Ishikawa (cell line): ENCODE data around the gene PROM1.

Experiments
- CEBPB ChIP-seq: IDR thresholded peaks from 2 replicates; pipeline ENCODE4 v1.6.1; 2012
- CREB1 ChIP-seq: IDR thresholded peaks from 2 replicates; pipeline ENCODE4 v1.6.1; 2012; ENCODE audit warnings: low read depth
- EGR1 ChIP-seq: IDR thresholded peaks from 2 replicates; pipeline ENCODE4 v1.6.1; 2012
- EP300 ChIP-seq: IDR thresholded peaks from 2 replicates; pipeline ENCODE4 v1.6.1; 2012; ENCODE audit warnings: borderline replicate concordance
- FOXM1 ChIP-seq: IDR thresholded peaks from 2 replicates; pipeline ENCODE4 v1.6.1; 2012; ENCODE audit warnings: low read depth, borderline replicate concordance
- NFIC ChIP-seq: IDR thresholded peaks from 2 replicates; pipeline ENCODE4 v1.6.1; 2012
- RAD21 ChIP-seq: IDR thresholded peaks from 2 replicates; pipeline ENCODE4 v1.6.1; 2012; ENCODE audit warnings: low read depth
- TAF1 ChIP-seq: IDR thresholded peaks from 2 replicates; pipeline ENCODE4 v1.6.1; 2012; ENCODE audit warnings: low read depth, mild to moderate bottlenecking
- TCF12 ChIP-seq: IDR thresholded peaks from 2 replicates; pipeline ENCODE4 v1.6.1; 2012; ENCODE audit warnings: low read depth
- TEAD4 ChIP-seq: IDR thresholded peaks from 2 replicates; pipeline ENCODE4 v1.6.1; 2012
- YY1 ChIP-seq: IDR thresholded peaks from 2 replicates; pipeline ENCODE4 v1.6.1; 2012; ENCODE audit warnings: low read depth
- ZBTB7A ChIP-seq: IDR thresholded peaks from 2 replicates; pipeline ENCODE4 v1.6.1; 2012; ENCODE audit warnings: low read depth
- TF ChIP-seq, protein P1 (sequence below): IDR thresholded peaks from 2 replicates; pipeline ENCODE4 v1.6.1; 2012; ENCODE audit warnings: low read depth, mild to moderate bottlenecking
- TF ChIP-seq, protein P2 (sequence below): IDR thresholded peaks from 2 replicates; pipeline ENCODE4 v1.6.1; 2012
- TF ChIP-seq, protein P3 (sequence below): IDR thresholded peaks from 2 replicates; pipeline ENCODE4 v1.6.1; 2012

The PROM1 gene

DNA sequence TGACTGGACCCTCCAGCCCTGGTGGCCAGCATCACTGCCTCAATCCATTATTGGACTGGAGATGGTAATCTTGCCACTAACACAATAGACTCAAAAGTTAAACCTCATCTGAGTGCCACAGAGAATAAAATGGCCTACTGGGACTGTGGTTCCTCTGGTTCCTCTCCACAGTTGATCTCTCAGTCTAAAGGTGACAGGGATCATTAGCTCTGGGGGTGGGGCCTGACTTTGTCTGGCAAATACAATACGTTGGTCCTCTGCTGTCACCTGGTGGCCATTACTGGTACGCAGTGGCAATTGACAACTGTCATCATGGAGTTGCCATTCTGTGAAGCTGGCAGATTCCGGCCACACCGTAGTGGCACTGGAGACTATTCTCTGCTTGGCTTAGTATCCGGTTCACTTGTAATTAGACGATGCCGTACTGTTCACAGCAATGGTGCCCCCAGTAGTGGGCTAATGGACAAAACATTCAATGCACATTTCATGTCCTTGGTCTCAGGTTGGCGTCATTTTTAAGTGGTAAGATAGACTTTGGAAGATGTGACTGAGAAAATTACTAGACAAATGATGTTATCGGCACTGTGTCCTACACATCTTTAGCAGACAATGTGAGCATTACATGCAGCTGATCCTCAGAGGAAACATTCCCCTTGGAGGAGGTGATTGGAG is 127.5 kb downstream of the PROM1 start:
- no peak for TF ChIP-seq ZBTB7A
- TF ChIP-seq TAF1 = no peak
- TF ChIP-seq RAD21 = peak; percentile 100
- TF ChIP-seq YY1 = peak; percentile 53; the same call in 1 of the 2 replicates

DNA sequence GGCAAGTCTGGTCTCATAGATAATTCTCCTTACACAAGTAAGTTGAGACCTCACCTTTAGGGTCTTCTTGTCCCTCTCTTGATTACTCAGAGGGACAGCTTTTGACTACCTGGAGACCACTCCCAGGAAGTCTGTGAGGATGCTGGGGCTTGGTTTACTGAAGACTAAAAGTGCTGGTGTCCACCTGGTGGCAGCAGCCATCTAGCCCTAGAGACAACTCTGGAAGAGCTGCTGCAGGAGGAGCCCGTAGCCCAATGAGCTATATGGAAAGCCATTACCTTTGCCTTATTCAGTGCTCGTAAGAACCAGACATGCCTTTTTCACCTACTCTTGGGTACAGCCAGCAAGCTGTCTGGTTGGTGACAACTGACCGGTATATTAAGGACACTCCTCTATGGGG is 128.2 kb downstream of the PROM1 start:
- TF ChIP-seq EGR1 (no peak), RAD21 (peak; percentile 39; the same call in 1 of the 2 replicates)

DNA sequence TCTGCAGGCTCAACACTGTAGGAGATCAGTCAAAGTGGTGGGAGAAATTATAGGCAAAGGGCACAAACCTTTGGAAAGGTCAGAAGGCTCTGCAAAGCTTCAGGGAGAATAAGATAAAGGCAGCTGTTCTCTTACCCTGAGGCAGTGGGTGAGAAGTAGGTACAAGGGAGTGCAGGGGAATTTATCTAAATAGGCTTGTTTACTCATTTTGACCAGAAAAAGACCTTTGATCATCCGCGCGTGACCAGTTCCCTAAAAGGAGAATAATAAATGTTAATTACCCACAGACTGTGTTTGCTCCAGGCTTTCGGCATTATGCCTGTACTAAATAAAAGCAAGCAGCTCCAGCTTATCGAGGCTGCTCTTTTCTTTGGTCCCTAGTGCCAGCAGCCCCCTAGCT is 130.2 kb downstream of the PROM1 start:
- TF ChIP-seq, protein P1, sequence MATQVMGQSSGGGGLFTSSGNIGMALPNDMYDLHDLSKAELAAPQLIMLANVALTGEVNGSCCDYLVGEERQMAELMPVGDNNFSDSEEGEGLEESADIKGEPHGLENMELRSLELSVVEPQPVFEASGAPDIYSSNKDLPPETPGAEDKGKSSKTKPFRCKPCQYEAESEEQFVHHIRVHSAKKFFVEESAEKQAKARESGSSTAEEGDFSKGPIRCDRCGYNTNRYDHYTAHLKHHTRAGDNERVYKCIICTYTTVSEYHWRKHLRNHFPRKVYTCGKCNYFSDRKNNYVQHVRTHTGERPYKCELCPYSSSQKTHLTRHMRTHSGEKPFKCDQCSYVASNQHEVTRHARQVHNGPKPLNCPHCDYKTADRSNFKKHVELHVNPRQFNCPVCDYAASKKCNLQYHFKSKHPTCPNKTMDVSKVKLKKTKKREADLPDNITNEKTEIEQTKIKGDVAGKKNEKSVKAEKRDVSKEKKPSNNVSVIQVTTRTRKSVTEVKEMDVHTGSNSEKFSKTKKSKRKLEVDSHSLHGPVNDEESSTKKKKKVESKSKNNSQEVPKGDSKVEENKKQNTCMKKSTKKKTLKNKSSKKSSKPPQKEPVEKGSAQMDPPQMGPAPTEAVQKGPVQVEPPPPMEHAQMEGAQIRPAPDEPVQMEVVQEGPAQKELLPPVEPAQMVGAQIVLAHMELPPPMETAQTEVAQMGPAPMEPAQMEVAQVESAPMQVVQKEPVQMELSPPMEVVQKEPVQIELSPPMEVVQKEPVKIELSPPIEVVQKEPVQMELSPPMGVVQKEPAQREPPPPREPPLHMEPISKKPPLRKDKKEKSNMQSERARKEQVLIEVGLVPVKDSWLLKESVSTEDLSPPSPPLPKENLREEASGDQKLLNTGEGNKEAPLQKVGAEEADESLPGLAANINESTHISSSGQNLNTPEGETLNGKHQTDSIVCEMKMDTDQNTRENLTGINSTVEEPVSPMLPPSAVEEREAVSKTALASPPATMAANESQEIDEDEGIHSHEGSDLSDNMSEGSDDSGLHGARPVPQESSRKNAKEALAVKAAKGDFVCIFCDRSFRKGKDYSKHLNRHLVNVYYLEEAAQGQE = no peak
- no peak for TF ChIP-seq FOXM1
- no peak for TF ChIP-seq EGR1
- no peak for TF ChIP-seq CEBPB
- TF ChIP-seq ZBTB7A = no peak
- TF ChIP-seq TAF1 = no peak
- TF ChIP-seq, protein P2, sequence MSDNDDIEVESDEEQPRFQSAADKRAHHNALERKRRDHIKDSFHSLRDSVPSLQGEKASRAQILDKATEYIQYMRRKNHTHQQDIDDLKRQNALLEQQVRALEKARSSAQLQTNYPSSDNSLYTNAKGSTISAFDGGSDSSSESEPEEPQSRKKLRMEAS = no peak
- no peak for TF ChIP-seq TCF12
- TF ChIP-seq, protein P3, sequence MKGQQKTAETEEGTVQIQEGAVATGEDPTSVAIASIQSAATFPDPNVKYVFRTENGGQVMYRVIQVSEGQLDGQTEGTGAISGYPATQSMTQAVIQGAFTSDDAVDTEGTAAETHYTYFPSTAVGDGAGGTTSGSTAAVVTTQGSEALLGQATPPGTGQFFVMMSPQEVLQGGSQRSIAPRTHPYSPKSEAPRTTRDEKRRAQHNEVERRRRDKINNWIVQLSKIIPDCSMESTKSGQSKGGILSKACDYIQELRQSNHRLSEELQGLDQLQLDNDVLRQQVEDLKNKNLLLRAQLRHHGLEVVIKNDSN = no peak
- TF ChIP-seq TEAD4 = no peak
- TF ChIP-seq EP300 = no peak
- TF ChIP-seq NFIC = no peak
- no peak for TF ChIP-seq CREB1
- TF ChIP-seq YY1 = no peak
- no peak for TF ChIP-seq RAD21

DNA sequence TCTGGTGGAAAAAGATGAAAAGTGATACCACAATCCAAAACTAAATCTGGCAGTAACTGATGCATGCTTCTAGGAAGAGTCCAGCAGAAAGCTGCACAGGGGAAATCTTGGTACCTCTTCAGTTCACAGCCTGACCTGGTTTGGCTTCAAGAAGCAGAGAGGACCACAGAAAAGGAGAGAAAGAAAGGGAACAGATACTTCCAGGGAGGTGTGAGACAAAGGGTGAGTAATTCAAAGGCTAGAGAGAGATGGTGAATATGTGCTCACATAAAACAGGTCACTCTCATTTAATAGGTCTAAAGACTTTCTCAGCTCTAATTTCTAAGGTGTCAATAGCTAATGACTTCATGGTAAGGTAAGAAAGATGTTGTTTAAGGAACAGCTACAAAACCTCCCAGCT is 132.0 kb downstream of the PROM1 start:
- TF ChIP-seq ZBTB7A = no peak
- TF ChIP-seq, protein P3 = no peak
- TF ChIP-seq EP300 = no peak
- no peak for TF ChIP-seq TCF12
- TF ChIP-seq, protein P1 = no peak
- no peak for TF ChIP-seq YY1
- TF ChIP-seq TEAD4 = no peak
- TF ChIP-seq CREB1 = no peak
- no peak for TF ChIP-seq NFIC
- no peak for TF ChIP-seq EGR1
- TF ChIP-seq RAD21 = no peak

DNA sequence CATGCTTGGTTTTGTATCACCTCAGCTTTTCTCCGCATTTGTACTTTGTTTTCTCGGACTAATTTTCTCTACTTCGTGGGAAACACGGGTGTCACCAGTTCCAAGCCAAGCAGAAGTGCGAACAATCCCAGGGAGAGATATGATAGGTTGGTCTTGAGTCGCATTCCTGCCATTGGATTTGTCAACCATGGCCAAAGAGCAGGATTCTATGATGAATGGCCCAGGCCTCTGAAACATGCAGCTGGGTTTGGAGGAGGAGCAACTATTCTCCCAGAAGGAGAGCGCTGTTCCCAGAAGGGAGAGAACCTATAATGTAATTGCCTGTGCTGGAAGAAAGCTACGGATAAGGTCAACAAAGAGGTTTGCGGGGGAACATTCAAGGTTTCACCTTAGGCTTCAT is 135.0 kb downstream of the PROM1 start:
- TF ChIP-seq YY1 (no peak), RAD21 (no peak), TEAD4 (no peak), ZBTB7A (no peak), CEBPB (no peak), EP300 (no peak), CREB1 (no peak)
- TF ChIP-seq, protein P3 = no peak
- TF ChIP-seq, protein P1 = no peak
- TF ChIP-seq, protein P2 = no peak
